ENCODE measurements around the gene SSBP3.
"Not testable (repeated sequence)": the region's sequence is repeated elsewhere in the genome, so short reads cannot be mapped to it uniquely, and the experiment has no call there.

Gene SSBP3

GRCh38 chr1:54406339-54407153 is at the start of gene SSBP3:
Gene SSBP3 (minus strand): TSS chr1:54406394.
- TF ChIP-seq POLR2AphosphoS5 (IDR thresholded peaks at IDR 0.05; ENCODE audit: borderline replicate concordance, low read depth, low read length), result peak; percentile 68
- no peak for TF ChIP-seq EZH2 (IDR thresholded peaks at IDR 0.05)
- no peak for TF ChIP-seq FOXP2 (optimal IDR thresholded peaks at IDR 0.05; ENCODE audit: control extremely low read depth, extremely low read length, insufficient read depth)
- Histone ChIP-seq H3K36me3 (ENCODE audit: insufficient read depth, low read length) (peaks cover 27% of the 10 kb centered on the region), H3K9me3 (ENCODE audit: low read depth, low read length) (no peaks in the 10 kb centered on the region), H3K27ac (peak within 1 kb of the TSS; percentile 90), H3K4me3 (peak within 1 kb of the TSS; percentile 93), H3K9ac (ENCODE audit: insufficient read length) (peak within 1 kb of the TSS; percentile 84)
- DNase-seq (ENCODE audit: low read depth, low spot score), result no peak

GRCh38 chr1:54453509-54453908 is 47.3 kb upstream of the SSBP3 start:
- no peaks in the 10 kb centered on the region for H3K36me3 ChIP-seq (ENCODE audit: insufficient read depth, low read length)
- no peak for DNase-seq (ENCODE audit: low read depth, low spot score)
- no peak overlapping the region for H3K4me3 ChIP-seq
- no peak overlapping the region for H3K9ac ChIP-seq (ENCODE audit: insufficient read length)
- no peak for TF ChIP-seq POLR2AphosphoS5 (IDR thresholded peaks at IDR 0.05; ENCODE audit: borderline replicate concordance, low read depth, low read length)
- TF ChIP-seq EZH2 (IDR thresholded peaks at IDR 0.05), result no peak
- TF ChIP-seq FOXP2 (optimal IDR thresholded peaks at IDR 0.05; ENCODE audit: control extremely low read depth, extremely low read length, insufficient read depth), result no peak
- no peaks in the 10 kb centered on the region for H3K9me3 ChIP-seq (ENCODE audit: low read depth, low read length)
- no peak overlapping the region for H3K27ac ChIP-seq

GRCh38 chr1:54453022-54453421 is 46.8 kb upstream of the SSBP3 start:
- Histone ChIP-seq H3K36me3 (ENCODE audit: insufficient read depth, low read length) (no peaks in the 10 kb centered on the region), H3K9me3 (ENCODE audit: low read depth, low read length) (no peaks in the 10 kb centered on the region), H3K9ac (ENCODE audit: insufficient read length) (no peak overlapping the region), H3K4me3 (no peak overlapping the region), H3K27ac (no peak overlapping the region)
- DNase-seq (ENCODE audit: low read depth, low spot score), result no peak
- no peak for TF ChIP-seq EZH2 (IDR thresholded peaks at IDR 0.05)
- no peak for TF ChIP-seq POLR2AphosphoS5 (IDR thresholded peaks at IDR 0.05; ENCODE audit: borderline replicate concordance, low read depth, low read length)
- no peak for TF ChIP-seq FOXP2 (optimal IDR thresholded peaks at IDR 0.05; ENCODE audit: control extremely low read depth, extremely low read length, insufficient read depth)

GRCh38 chr1:54449431-54449830 is 43.2 kb upstream of the SSBP3 start:
- H3K36me3 ChIP-seq (ENCODE audit: insufficient read depth, low read length); H3K4me3 ChIP-seq; H3K27ac ChIP-seq; DNase-seq (ENCODE audit: low read depth, low spot score); H3K9ac ChIP-seq (ENCODE audit: insufficient read length); H3K9me3 ChIP-seq (ENCODE audit: low read depth, low read length): not testable (repeated sequence)

GRCh38 chr1:54448801-54449200 is 42.6 kb upstream of the SSBP3 start:
- not testable (repeated sequence) for H3K36me3 ChIP-seq (ENCODE audit: insufficient read depth, low read length); H3K27ac ChIP-seq; H3K4me3 ChIP-seq; H3K9me3 ChIP-seq (ENCODE audit: low read depth, low read length); H3K9ac ChIP-seq (ENCODE audit: insufficient read length); DNase-seq (ENCODE audit: low read depth, low spot score)

- H3K9ac ChIP-seq (ENCODE audit: insufficient read length); H3K36me3 ChIP-seq (ENCODE audit: insufficient read depth, low read length); H3K4me3 ChIP-seq; DNase-seq (ENCODE audit: low read depth, low spot score); H3K9me3 ChIP-seq (ENCODE audit: low read depth, low read length); H3K27ac ChIP-seq: not testable (repeated sequence)
Measured at GRCh38 chr1:54447081-54447480, 40.9 kb upstream of the SSBP3 start.

- Histone ChIP-seq H3K4me3 (no peak overlapping the region), H3K36me3 (ENCODE audit: insufficient read depth, low read length) (no peaks in the 10 kb centered on the region), H3K27ac (no peak overlapping the region), H3K9ac (ENCODE audit: insufficient read length) (no peak overlapping the region), H3K9me3 (ENCODE audit: low read depth, low read length) (no peaks in the 10 kb centered on the region)
- no peak for DNase-seq (ENCODE audit: low read depth, low spot score)
- TF ChIP-seq POLR2AphosphoS5 (IDR thresholded peaks at IDR 0.05; ENCODE audit: borderline replicate concordance, low read depth, low read length) (no peak), EZH2 (IDR thresholded peaks at IDR 0.05) (no peak), FOXP2 (optimal IDR thresholded peaks at IDR 0.05; ENCODE audit: control extremely low read depth, extremely low read length, insufficient read depth) (no peak)
Measured at GRCh38 chr1:54442185-54442584, 36.0 kb upstream of the SSBP3 start.

GRCh38 chr1:54439550-54440223 is 33.5 kb upstream of the SSBP3 start:
- no peak overlapping the region for H3K9ac ChIP-seq (ENCODE audit: insufficient read length)
- no peaks in the 10 kb centered on the region for H3K9me3 ChIP-seq (ENCODE audit: low read depth, low read length)
- no peak for DNase-seq (ENCODE audit: low read depth, low spot score)
- no peak overlapping the region for H3K27ac ChIP-seq
- H3K36me3 ChIP-seq (ENCODE audit: insufficient read depth, low read length), result no peaks in the 10 kb centered on the region
- TF ChIP-seq POLR2AphosphoS5 (IDR thresholded peaks at IDR 0.05; ENCODE audit: borderline replicate concordance, low read depth, low read length) (no peak), FOXP2 (optimal IDR thresholded peaks at IDR 0.05; ENCODE audit: control extremely low read depth, extremely low read length, insufficient read depth) (no peak), EZH2 (IDR thresholded peaks at IDR 0.05) (no peak)
- no peak overlapping the region for H3K4me3 ChIP-seq

GRCh38 chr1:54437783-54438182 is 31.6 kb upstream of the SSBP3 start:
- no peak for TF ChIP-seq FOXP2 (optimal IDR thresholded peaks at IDR 0.05; ENCODE audit: control extremely low read depth, extremely low read length, insufficient read depth)
- TF ChIP-seq POLR2AphosphoS5 (IDR thresholded peaks at IDR 0.05; ENCODE audit: borderline replicate concordance, low read depth, low read length), result no peak
- no peak for TF ChIP-seq EZH2 (IDR thresholded peaks at IDR 0.05)
- Histone ChIP-seq H3K27ac (no peak overlapping the region), H3K9me3 (ENCODE audit: low read depth, low read length) (no peaks in the 10 kb centered on the region), H3K4me3 (no peak overlapping the region), H3K36me3 (ENCODE audit: insufficient read depth, low read length) (no peaks in the 10 kb centered on the region), H3K9ac (ENCODE audit: insufficient read length) (no peak overlapping the region)
- no peak for DNase-seq (ENCODE audit: low read depth, low spot score)
